ENCODE data around the gene RTBDN.

Gene RTBDN

GRCh38 chr19:12778017-12778904, 56.1 kb downstream of the RTBDN start:
- DNase-seq: no peak

DNA sequence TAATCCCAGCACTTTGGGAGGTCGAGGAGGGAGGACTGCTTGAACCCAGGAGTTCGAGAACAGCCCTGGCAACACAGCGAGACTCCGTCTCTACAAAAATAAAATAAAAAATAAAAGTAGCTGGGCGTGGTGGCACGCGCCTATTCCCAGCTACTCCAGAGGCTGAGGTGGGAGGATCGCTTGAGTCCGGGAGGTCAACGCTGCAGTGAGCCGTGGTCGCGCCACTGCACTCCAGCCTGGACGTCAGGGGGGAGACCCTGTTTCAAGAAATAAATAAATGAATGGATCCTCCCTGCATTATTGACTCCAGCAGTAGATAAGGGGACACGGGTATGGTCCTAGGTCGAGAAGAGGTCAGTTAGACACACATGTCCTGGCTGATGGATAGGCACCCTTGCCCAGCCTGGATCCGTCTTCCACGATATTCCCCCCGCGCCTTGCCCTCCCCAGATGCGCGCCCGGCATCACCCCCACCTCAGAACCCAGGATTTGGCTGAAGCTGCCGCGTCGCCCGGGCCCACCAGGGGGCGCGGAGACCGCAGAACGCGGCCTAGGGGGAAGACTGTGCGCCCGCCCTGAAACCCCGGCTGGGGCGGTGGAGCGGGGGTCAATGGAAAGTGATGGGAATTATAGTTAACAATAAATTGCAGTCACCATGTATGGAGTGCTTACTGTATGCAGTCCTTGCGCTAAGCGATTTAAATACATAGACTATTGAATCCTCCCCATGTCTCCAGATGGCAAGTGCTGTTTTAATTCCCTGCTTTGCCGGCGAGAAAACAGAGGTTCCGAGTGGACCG, 57.0 kb downstream of the RTBDN start:
- peak; percentile 66 for DNase-seq
